Central memory CD4-positive, alpha-beta T cell (primary cell): ENCODE measurements around the gene ACOT8.
"Not testable (repeated sequence)": the region's sequence is repeated elsewhere in the genome, so short reads cannot be mapped to it uniquely, and the experiment has no call there.

Experiments used
- DNase-seq: peaks from one replicate; pipeline ENCODE4 v3.0.0; 2022

The ACOT8 gene

GRCh38 chr20:45851501-45851900 is 5.7 kb downstream of the ACOT8 start:
- no peak for DNase-seq

DNA sequence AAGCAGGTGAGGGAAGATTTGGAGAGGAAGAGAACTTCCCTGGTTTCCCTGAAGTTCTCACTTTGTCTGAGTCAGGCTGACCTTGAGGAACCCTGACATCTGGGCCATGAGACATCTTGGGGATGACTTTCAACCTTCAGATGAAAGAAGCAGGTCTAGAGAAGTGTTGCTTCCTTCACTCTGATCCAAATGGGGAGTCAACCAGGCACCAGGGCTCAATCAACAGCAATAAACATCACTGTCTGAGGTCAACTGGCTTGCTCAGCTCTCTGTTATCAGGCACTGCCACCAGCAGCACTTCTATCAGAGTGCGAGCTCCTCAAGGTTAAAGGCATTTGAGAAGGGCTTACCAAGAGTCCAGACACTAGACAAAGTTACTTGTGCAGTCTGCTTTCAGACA is 6.3 kb downstream of the ACOT8 start:
- DNase-seq: no peak

DNA sequence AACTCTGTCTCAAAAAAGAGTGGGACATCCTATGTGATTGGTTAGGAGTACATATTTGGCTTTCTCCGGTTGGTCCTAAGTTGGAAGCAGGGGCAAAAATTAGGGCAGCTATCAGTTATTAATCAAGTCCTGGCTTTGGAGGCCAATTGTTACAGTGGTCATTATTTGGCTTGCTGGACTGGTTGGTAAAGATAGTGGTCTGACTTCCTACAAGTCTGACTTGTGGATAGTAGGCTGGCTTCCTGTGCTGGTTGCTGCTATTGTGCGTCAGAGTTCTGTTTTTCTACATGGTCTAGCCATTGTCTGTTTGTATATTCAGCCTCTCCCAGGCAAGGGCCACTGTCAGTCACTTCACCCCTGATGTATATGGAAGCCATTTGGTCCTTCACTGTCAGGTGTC is 7.0 kb downstream of the ACOT8 start:
- DNase-seq: no peak

- no peak for DNase-seq
Observed at GRCh38 chr20:45848969-45849582, 8.1 kb downstream of the ACOT8 start.

GRCh38 chr20:45848421-45848820 is 8.8 kb downstream of the ACOT8 start:
- DNase-seq: no peak

- DNase-seq: no peak
Observed at GRCh38 chr20:45845452-45845851, 11.7 kb downstream of the ACOT8 start.

- DNase-seq: no peak
Observed at GRCh38 chr20:45843506-45843905, 13.7 kb downstream of the ACOT8 start.

- no peak for DNase-seq
Observed at GRCh38 chr20:45842169-45842812, 14.9 kb downstream of the ACOT8 start.

DNA sequence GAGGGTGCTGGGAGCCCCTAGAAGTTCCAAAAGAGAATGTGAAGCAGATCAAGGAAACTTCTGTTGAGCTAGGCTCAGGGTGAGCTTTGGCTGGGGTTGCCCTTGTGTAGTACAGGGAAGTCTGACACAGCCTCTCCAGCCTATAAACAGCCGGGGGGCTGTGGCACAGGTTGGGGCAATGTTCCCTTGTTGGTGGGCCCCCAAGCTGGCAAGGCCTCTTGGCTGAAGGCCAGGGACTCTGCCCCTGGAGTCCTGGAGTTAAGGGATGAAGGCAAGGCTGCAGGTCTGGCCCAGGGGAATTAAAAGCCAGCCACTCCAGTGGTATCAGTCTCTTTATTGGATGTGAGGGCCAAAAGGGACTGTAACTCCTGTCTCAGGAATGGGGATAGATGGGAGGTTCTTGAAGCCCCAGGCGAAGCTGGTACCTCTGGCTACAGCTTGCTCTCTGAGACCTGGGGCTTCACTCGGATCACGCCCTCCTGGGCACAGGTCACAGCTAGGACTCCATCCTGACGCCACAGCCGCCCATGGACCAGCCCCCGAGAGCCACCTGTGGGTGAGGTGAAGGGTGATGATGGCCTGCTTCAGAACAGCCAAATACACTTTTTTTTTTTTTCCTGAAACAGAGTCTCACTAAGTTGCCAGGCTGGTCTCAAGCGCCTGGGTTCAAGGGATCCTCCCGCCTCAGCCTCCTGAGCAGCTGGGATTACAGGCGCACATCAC is 15.6 kb downstream of the ACOT8 start:
- DNase-seq: no peak

DNA sequence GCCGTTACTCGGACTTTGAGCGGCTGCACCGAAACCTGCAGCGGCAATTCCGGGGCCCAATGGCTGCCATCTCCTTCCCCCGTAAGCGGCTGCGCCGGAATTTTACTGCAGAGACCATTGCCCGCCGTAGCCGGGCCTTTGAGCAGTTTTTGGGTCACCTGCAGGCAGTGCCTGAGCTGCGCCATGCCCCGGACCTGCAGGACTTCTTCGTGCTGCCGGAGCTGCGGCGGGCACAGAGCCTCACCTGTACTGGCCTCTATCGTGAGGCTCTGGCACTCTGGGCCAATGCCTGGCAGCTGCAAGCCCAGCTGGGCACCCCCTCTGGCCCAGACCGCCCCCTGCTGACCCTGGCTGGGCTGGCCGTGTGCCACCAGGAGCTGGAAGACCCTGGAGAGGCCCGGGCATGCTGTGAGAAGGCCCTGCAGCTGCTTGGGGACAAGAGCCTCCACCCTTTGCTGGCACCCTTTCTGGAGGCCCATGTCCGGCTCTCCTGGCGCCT is 16.4 kb downstream of the ACOT8 start:
- DNase-seq: no peak

DNA sequence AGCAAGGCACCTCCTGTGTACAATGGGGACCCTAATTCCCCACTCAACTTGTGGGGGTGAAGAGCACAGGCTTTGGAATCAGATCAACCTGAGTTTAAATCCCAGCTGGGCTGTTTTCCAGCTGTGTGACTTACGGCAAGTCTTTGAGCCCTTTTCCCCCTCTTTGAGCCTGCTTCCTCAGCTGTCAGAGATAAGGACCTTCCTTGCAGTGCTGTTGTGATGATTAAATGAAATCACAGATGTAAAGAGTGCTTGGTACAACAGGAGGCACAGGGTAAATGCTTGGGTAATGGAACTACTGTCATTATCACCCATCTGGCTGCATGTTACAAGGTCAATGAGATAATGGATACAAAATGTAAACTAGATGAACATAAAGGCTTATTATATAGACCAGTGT is 20.4 kb downstream of the ACOT8 start:
- DNase-seq: no peak

- no peak for DNase-seq
Observed at GRCh38 chr20:45835825-45836224, 21.4 kb downstream of the ACOT8 start.

DNA sequence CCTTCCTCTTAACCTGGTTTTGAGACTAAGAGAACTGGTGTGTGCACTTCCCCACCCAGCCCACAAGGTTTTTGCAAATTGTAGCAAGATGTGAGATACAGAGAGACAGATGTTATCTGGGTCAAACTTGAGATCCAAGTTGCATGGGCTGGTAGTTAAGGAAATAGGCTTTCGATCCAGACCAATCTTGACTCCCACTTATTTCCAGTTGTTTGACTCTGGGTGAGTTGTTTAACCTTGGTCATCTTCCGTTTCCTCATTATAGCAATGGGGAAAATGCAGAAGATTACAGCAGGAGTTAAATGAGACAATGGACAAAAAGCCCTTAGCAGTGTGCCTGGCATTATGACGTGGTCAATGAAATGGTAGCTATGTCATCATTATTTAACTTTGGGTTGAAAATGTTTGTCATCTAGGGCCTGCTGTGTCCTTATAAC is 21.8 kb downstream of the ACOT8 start:
- no peak for DNase-seq

- no peak for DNase-seq
Observed at GRCh38 chr20:45834797-45835161, 22.4 kb downstream of the ACOT8 start.

GRCh38 chr20:45833883-45834796 is 23.1 kb downstream of the ACOT8 start:
- DNase-seq: peak; percentile 10

- peak; percentile 18 for DNase-seq
Observed at GRCh38 chr20:45833030-45833882, 23.9 kb downstream of the ACOT8 start, which contains the start of gene SNX21. SNX21 (plus strand) TSS chr20:45833799; CDS start chr20:45833920, 121 bp downstream.

GRCh38 chr20:45832619-45833018 is 24.6 kb downstream of the ACOT8 start:
- no peak for DNase-seq

DNA sequence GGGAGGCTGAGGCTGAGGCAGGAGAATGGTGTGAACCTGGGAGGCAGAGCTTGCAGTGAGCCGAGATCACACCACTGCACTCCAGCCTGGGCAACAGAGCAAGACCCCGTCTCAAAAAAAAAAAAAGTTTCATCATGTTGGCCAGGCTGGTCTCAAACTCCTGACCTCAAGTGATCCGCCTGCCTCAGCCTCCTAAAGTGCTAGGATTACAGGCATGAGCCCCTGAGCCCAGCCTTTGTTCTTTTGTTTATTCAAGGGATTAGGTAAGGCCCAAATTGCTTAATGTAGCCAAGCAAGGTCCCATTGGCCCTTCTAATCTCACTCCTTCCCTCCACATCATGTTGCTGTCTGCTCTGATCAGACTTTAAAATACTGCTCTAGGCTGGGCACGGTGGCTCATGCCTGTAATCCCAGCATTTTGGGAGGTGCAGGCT is 27.5 kb downstream of the ACOT8 start:
- DNase-seq: not testable (repeated sequence)

GRCh38 chr20:45828589-45828988 is 28.6 kb downstream of the ACOT8 start:
- no peak for DNase-seq

DNA sequence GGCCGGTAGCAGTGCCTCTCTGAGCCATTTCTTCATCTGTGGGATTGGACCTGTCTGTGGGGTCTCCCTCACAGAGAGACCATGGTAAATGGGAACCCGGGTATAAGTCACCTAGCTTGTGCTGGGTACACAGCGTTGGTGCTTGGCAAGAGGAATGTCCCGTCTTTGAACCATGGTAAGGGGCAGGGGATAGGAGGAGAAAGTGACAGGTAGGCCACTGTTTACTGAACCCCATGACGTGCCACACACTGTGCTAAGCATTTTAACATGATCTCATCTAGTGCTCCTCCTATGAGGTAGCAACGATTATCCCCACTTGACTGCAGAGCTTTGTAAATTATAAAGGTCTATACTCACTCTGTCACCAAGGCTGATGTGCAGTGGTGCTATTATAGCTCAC is 29.5 kb downstream of the ACOT8 start:
- DNase-seq: no peak

- no peak for DNase-seq
Observed at GRCh38 chr20:45827030-45827652, 30.1 kb downstream of the ACOT8 start, which contains the start of gene TNNC2. TNNC2 (minus strand) TSS chr20:45827312; CDS start chr20:45827248, 64 bp downstream.
